Measurements from ENCODE around the gene CIB4.

CIB4 gene

GRCh38 chr2:26585966-26586365, 55.2 kb downstream of the CIB4 start:
- DNase-seq (ENCODE audit: low read depth in 2 of 2): no peak
- no peak overlapping the region for H3K4me3 ChIP-seq (replicated peaks in 1 of 2; ENCODE audit: low read depth in 2 of 2, low read length in 2 of 2)
- TF ChIP-seq CTCF (IDR thresholded peaks at IDR 0.05; ENCODE audit: low read depth, low read length): no peak

- no peak for TF ChIP-seq CTCF (IDR thresholded peaks at IDR 0.05; ENCODE audit: low read depth, low read length)
- no peak for DNase-seq (ENCODE audit: low read depth in 2 of 2)
- H3K4me3 ChIP-seq (replicated peaks in 1 of 2; ENCODE audit: low read depth in 2 of 2, low read length in 2 of 2): no peak overlapping the region
Observed at GRCh38 chr2:26585100-26585499, 56.1 kb downstream of the CIB4 start.

- no peak for TF ChIP-seq CTCF (IDR thresholded peaks at IDR 0.05; ENCODE audit: low read depth, low read length)
- no peak overlapping the region for H3K4me3 ChIP-seq (replicated peaks in 1 of 2; ENCODE audit: low read depth in 2 of 2, low read length in 2 of 2)
- DNase-seq (ENCODE audit: low read depth in 2 of 2): no peak
Observed at GRCh38 chr2:26584656-26585055, 56.5 kb downstream of the CIB4 start.

GRCh38 chr2:26584191-26584590, 57.0 kb downstream of the CIB4 start:
- DNase-seq (ENCODE audit: low read depth in 2 of 2): no peak
- TF ChIP-seq CTCF (IDR thresholded peaks at IDR 0.05; ENCODE audit: low read depth, low read length): no peak
- no peak overlapping the region for H3K4me3 ChIP-seq (replicated peaks in 1 of 2; ENCODE audit: low read depth in 2 of 2, low read length in 2 of 2)

GRCh38 chr2:26583381-26583911, 57.7 kb downstream of the CIB4 start:
- no peak overlapping the region for H3K4me3 ChIP-seq (replicated peaks in 1 of 2; ENCODE audit: low read depth in 2 of 2, low read length in 2 of 2)
- no peak for TF ChIP-seq CTCF (IDR thresholded peaks at IDR 0.05; ENCODE audit: low read depth, low read length)
- DNase-seq (ENCODE audit: low read depth in 2 of 2): no peak

GRCh38 chr2:26582890-26583289, 58.3 kb downstream of the CIB4 start:
- no peak for TF ChIP-seq CTCF (IDR thresholded peaks at IDR 0.05; ENCODE audit: low read depth, low read length)
- DNase-seq (ENCODE audit: low read depth in 2 of 2): no peak
- no peak overlapping the region for H3K4me3 ChIP-seq (replicated peaks in 1 of 2; ENCODE audit: low read depth in 2 of 2, low read length in 2 of 2)
